ENCODE results near the gene SCN4B. TPM values are rescaled to one million over a fixed set of nuclear protein-coding genes. Genes with fewer than 3 reads are reported as not detected.

SCN4B gene
- total RNA-seq, 1 donor from 2014 or later, result 2.9 TPM

GRCh38 chr11:118164885-118165284 lies 12.3 kb upstream of the SCN4B start:
- H3K36me3 Mint-ChIP-seq (ENCODE audit: unreplicated experiment), result no peaks in the 10 kb centered on the region
- TF ChIP-seq CTCF (IDR thresholded peaks at IDR 0.05; ENCODE audit: partially characterized antibody, unreplicated experiment), result no peak
- peaks cover 9% of the 10 kb centered on the region for H3K9me3 Mint-ChIP-seq (ENCODE audit: unreplicated experiment)
- no peak overlapping the region for H3K4me3 Mint-ChIP-seq (ENCODE audit: unreplicated experiment)
- DNase-seq, result no peak
- H3K4me1 Mint-ChIP-seq (ENCODE audit: low read depth, unreplicated experiment), result peaks cover 11% of the 10 kb centered on the region
- H3K27ac Mint-ChIP-seq (ENCODE audit: unreplicated experiment), result no peak overlapping the region
- H3K27me3 Mint-ChIP-seq (ENCODE audit: unreplicated experiment), result peaks cover 4% of the 10 kb centered on the region

GRCh38 chr11:118163494-118163893 lies 10.9 kb upstream of the SCN4B start:
- Mint-ChIP-seq H3K4me3 (ENCODE audit: unreplicated experiment) (no peak overlapping the region), H3K36me3 (ENCODE audit: unreplicated experiment) (no peaks in the 10 kb centered on the region), H3K9me3 (ENCODE audit: unreplicated experiment) (peaks cover 11% of the 10 kb centered on the region), H3K27me3 (ENCODE audit: unreplicated experiment) (peaks cover 4% of the 10 kb centered on the region), H3K27ac (ENCODE audit: unreplicated experiment) (no peak overlapping the region), H3K4me1 (ENCODE audit: low read depth, unreplicated experiment) (peaks cover 4% of the 10 kb centered on the region)
- no peak for TF ChIP-seq CTCF (IDR thresholded peaks at IDR 0.05; ENCODE audit: partially characterized antibody, unreplicated experiment)
- no peak for DNase-seq

- H3K27ac Mint-ChIP-seq (ENCODE audit: unreplicated experiment), result no peak overlapping the region
- no peak overlapping the region for H3K4me3 Mint-ChIP-seq (ENCODE audit: unreplicated experiment)
- H3K9me3 Mint-ChIP-seq (ENCODE audit: unreplicated experiment), result peaks cover 11% of the 10 kb centered on the region
- peaks cover 3% of the 10 kb centered on the region for H3K4me1 Mint-ChIP-seq (ENCODE audit: low read depth, unreplicated experiment)
- DNase-seq, result no peak
- no peak for TF ChIP-seq CTCF (IDR thresholded peaks at IDR 0.05; ENCODE audit: partially characterized antibody, unreplicated experiment)
- H3K27me3 Mint-ChIP-seq (ENCODE audit: unreplicated experiment), result peaks cover 4% of the 10 kb centered on the region
- no peaks in the 10 kb centered on the region for H3K36me3 Mint-ChIP-seq (ENCODE audit: unreplicated experiment)
Observed at GRCh38 chr11:118162846-118163245, 10.2 kb upstream of the SCN4B start.

- no peak for TF ChIP-seq CTCF (IDR thresholded peaks at IDR 0.05; ENCODE audit: partially characterized antibody, unreplicated experiment)
- Mint-ChIP-seq H3K36me3 (ENCODE audit: unreplicated experiment) (no peaks in the 10 kb centered on the region), H3K27ac (ENCODE audit: unreplicated experiment) (no peak overlapping the region), H3K4me3 (ENCODE audit: unreplicated experiment) (peak overlapping the region; percentile 42), H3K4me1 (ENCODE audit: low read depth, unreplicated experiment) (peaks cover 5% of the 10 kb centered on the region), H3K9me3 (ENCODE audit: unreplicated experiment) (peaks cover 10% of the 10 kb centered on the region), H3K27me3 (ENCODE audit: unreplicated experiment) (peaks cover 10% of the 10 kb centered on the region)
- DNase-seq, result no peak
Observed at GRCh38 chr11:118161786-118162185, 9.2 kb upstream of the SCN4B start.

- H3K4me3 Mint-ChIP-seq (ENCODE audit: unreplicated experiment), result no peak overlapping the region
Observed at GRCh38 chr11:118157186-118157895, 4.7 kb upstream of the SCN4B start.

More at GRCh38 chr11:118157186-118157895, 4.7 kb upstream of the SCN4B start:
- Mint-ChIP-seq H3K4me1 (ENCODE audit: low read depth, unreplicated experiment) (peaks cover 14% of the 10 kb centered on the region), H3K9me3 (ENCODE audit: unreplicated experiment) (peaks cover 6% of the 10 kb centered on the region), H3K27me3 (ENCODE audit: unreplicated experiment) (peaks cover 25% of the 10 kb centered on the region), H3K27ac (ENCODE audit: unreplicated experiment) (no peak overlapping the region), H3K36me3 (ENCODE audit: unreplicated experiment) (no peaks in the 10 kb centered on the region)
- no peak for TF ChIP-seq CTCF (IDR thresholded peaks at IDR 0.05; ENCODE audit: partially characterized antibody, unreplicated experiment)
- DNase-seq, result no peak

Data from glutamatergic neuron (in vitro differentiated cells).